Tibial nerve (tissue), 4 donors: ENCODE measurements around the gene LLCFC1. TPM values are rescaled to one million over a fixed set of nuclear protein-coding genes. Genes with fewer than 3 reads are reported as not detected.

ENCODE experiments used
- DNase-seq, 2 donors: peaks; one replicate each; pipeline ENCODE4 v3.0.0-alpha.2; 2019; ENCODE audit warnings: low spot score in 2 of 2
- H3K27ac ChIP-seq, 4 donors: fragments of 200-600 bp; sonication (generic) in 3 of 4; one replicate each; pipeline ENCODE4 v1.5.1; 2017 to 2019; ENCODE audit warnings: mild to moderate bottlenecking in 1 of 4
- H3K27me3 ChIP-seq, 2 donors: fragments of 200-600 bp; sonication (generic) in 1 of 2; one replicate each; pipeline versions ENCODE4 v1.5.1 to v1.6.0; 2017 to 2019
- H3K36me3 ChIP-seq, 3 donors: fragments of 200-600 bp; sonication (generic); one replicate each; pipeline ENCODE4 v1.5.1; 2018 to 2019
- H3K4me1 ChIP-seq, 4 donors: fragments of 200-600 bp; sonication (generic) in 3 of 4; one replicate each; pipeline ENCODE4 v1.5.1; 2017 to 2019
- H3K4me3 ChIP-seq, 4 donors: fragments of 200-600 bp; sonication (generic) in 3 of 4; one replicate each; pipeline ENCODE4 v1.5.1; 2017 to 2019; ENCODE audit warnings: mild to moderate bottlenecking in 1 of 4, moderate library complexity in 1 of 4
- H3K9me3 ChIP-seq, 4 donors: fragments of 200-600 bp; sonication (generic) in 3 of 4; one replicate each; pipeline ENCODE4 v1.5.1; 2017 to 2019
- CTCF ChIP-seq, 5 experiments: fragments of 200-600 bp in 3 of 5; fragments of 450-650 bp in 2 of 5; sonication (generic) in 3 of 5; IDR thresholded peaks; one replicate each; pipeline ENCODE4 v1.5.1; 2016 to 2019; ENCODE audit warnings: antibody characterized with exemption in 5 of 5, mild to moderate bottlenecking in 3 of 5, moderate library complexity in 2 of 5
- EP300 ChIP-seq, 2 donors: sonication (generic); formaldehyde crosslinking; IDR thresholded peaks; one replicate each; pipeline ENCODE4 v1.6.1; 2017; ENCODE audit warnings: antibody characterized with exemption in 2 of 2, mild to moderate bottlenecking in 1 of 2
- POLR2A ChIP-seq, 2 donors: fragments of 450-650 bp; IDR thresholded peaks; one replicate each; pipeline ENCODE4 v1.6.1; 2017; ENCODE audit warnings: antibody characterized with exemption in 2 of 2, mild to moderate bottlenecking in 2 of 2, moderate library complexity in 2 of 2
- WGBS, 2 donors: methylation state at CpG; one replicate each; pipeline ENCODE4 v1.1.5; 2018; 5-methylcytosine and 5-hydroxymethylcytosine counted together
- total RNA-seq, 4 donors: library from RNA; depleted of rRNA; stranded (reverse); fragments of >200 nt; gene quantifications; one replicate each; pipeline ENCODE4 v1.1.0, GENCODE V29; 2016

LLCFC1 gene
- not detected for total RNA-seq

GRCh38 chr7:142939226-142939910 is at the start of gene LLCFC1:
Gene LLCFC1, plus strand, starts transcription at chr7:142939484. Its CDS starts 138 bp downstream, at chr7:142939622.
- Histone ChIP-seq H3K4me3 (no peak within 1 kb of the TSS), H3K36me3 (no peaks in the 10 kb centered on the region), H3K27me3 (no peaks in the 10 kb centered on the region), H3K27ac (no peak within 1 kb of the TSS), H3K4me1 (no peaks in the 10 kb centered on the region), H3K9me3 (no peaks in the 10 kb centered on the region)
- 66 to 74% methylated on average over 10 of the region's 10 CpGs for WGBS, 2 donors
- TF ChIP-seq POLR2A (IDR thresholded peaks at IDR 0.05): no peak
- no peak for TF ChIP-seq EP300 (IDR thresholded peaks at IDR 0.05)
- TF ChIP-seq CTCF (IDR thresholded peaks at IDR 0.05): no peak
- no peak for DNase-seq

GRCh38 chr7:142889816-142890215 is 49.5 kb upstream of the LLCFC1 start:
- WGBS, 2 donors: 48 to 60% methylated on average over 3 of the region's 3 CpGs
- no peak for TF ChIP-seq POLR2A (IDR thresholded peaks at IDR 0.05)
- no peak for TF ChIP-seq CTCF (IDR thresholded peaks at IDR 0.05)
- TF ChIP-seq EP300 (IDR thresholded peaks at IDR 0.05): no peak
- Histone ChIP-seq H3K27ac (no peak overlapping the region), H3K36me3 (no peaks in the 10 kb centered on the region), H3K27me3 (peaks cover 0 to 13% of the 10 kb centered on the region in 2 donors), H3K4me1 (no peaks in the 10 kb centered on the region), H3K4me3 (no peak overlapping the region), H3K9me3 (no peaks in the 10 kb centered on the region)
- DNase-seq: no peak

- TF ChIP-seq CTCF (IDR thresholded peaks at IDR 0.05) (no peak), EP300 (IDR thresholded peaks at IDR 0.05) (no peak), POLR2A (IDR thresholded peaks at IDR 0.05) (no peak)
- Histone ChIP-seq H3K36me3 (no peaks in the 10 kb centered on the region), H3K27me3 (peaks cover 0 to 13% of the 10 kb centered on the region in 2 donors), H3K4me3 (no peak overlapping the region), H3K27ac (no peak overlapping the region), H3K9me3 (no peaks in the 10 kb centered on the region), H3K4me1 (no peaks in the 10 kb centered on the region)
- WGBS, 2 donors: 68 to 72% methylated on average over 12 of the region's 12 CpGs
- no peak for DNase-seq
These were observed 48.3 kb upstream of the LLCFC1 start for GRCh38 chr7:142890874-142891485.

GRCh38 chr7:142891490-142892082 is 47.7 kb upstream of the LLCFC1 start:
- no peak for DNase-seq
- Histone ChIP-seq H3K27ac (no peak overlapping the region), H3K27me3 (peaks cover 0 to 13% of the 10 kb centered on the region in 2 donors), H3K9me3 (no peaks in the 10 kb centered on the region), H3K36me3 (no peaks in the 10 kb centered on the region), H3K4me3 (no peak overlapping the region), H3K4me1 (no peaks in the 10 kb centered on the region)
- WGBS, 2 donors: 71 to 85% methylated on average over 10 of the region's 10 CpGs
- no peak for TF ChIP-seq POLR2A (IDR thresholded peaks at IDR 0.05)
- TF ChIP-seq CTCF (IDR thresholded peaks at IDR 0.05): no peak

- peaks cover 0 to 9% of the 10 kb centered on the region in 2 donors for H3K27me3 ChIP-seq
- 76 to 83% methylated on average over 5 of the region's 5 CpGs for WGBS, 2 donors
- no peaks in the 10 kb centered on the region for H3K4me1 ChIP-seq
- no peaks in the 10 kb centered on the region for H3K36me3 ChIP-seq
- H3K9me3 ChIP-seq: no peaks in the 10 kb centered on the region
- no peak for DNase-seq
- no peak overlapping the region for H3K4me3 ChIP-seq
- TF ChIP-seq CTCF (IDR thresholded peaks at IDR 0.05): no peak
- no peak for TF ChIP-seq EP300 (IDR thresholded peaks at IDR 0.05)
- TF ChIP-seq POLR2A (IDR thresholded peaks at IDR 0.05): no peak
- no peak overlapping the region for H3K27ac ChIP-seq
These were observed 46.3 kb upstream of the LLCFC1 start for GRCh38 chr7:142892951-142893350.
